SHP77 treated with DMSO at 0.1 percent for 48 hours (cell line): ENCODE results near the gene VPS8.

Source experiments
- DNase-seq: peaks from one replicate; lab custom pipeline; 2025; lab: John Stamatoyannopoulos, UW

VPS8 gene

GRCh38 chr3:184781801-184782200, 30.2 kb upstream of the VPS8 start:
- no peak for DNase-seq

GRCh38 chr3:184783319-184783718, 28.6 kb upstream of the VPS8 start:
- DNase-seq = no peak

- DNase-seq = no peak
Observed at GRCh38 chr3:184784731-184785500, 27.1 kb upstream of the VPS8 start.

GRCh38 chr3:184785890-184786279, 26.1 kb upstream of the VPS8 start:
- DNase-seq = no peak

- no peak for DNase-seq
Observed at GRCh38 chr3:184786280-184786941, 25.6 kb upstream of the VPS8 start.

- DNase-seq = no peak
Observed at GRCh38 chr3:184788751-184789150, 23.2 kb upstream of the VPS8 start.

GRCh38 chr3:184789314-184789998, 22.5 kb upstream of the VPS8 start:
- DNase-seq = no peak

GRCh38 chr3:184791171-184791570, 20.8 kb upstream of the VPS8 start:
- DNase-seq = no peak

GRCh38 chr3:184795522-184796190, 16.3 kb upstream of the VPS8 start:
- no peak for DNase-seq

- no peak for DNase-seq
Observed at GRCh38 chr3:184796551-184796950, 15.4 kb upstream of the VPS8 start.

- no peak for DNase-seq
Observed at GRCh38 chr3:184796954-184797353, 15.0 kb upstream of the VPS8 start.

GRCh38 chr3:184798120-184798519, 13.8 kb upstream of the VPS8 start:
- no peak for DNase-seq

- no peak for DNase-seq
Observed at GRCh38 chr3:184800349-184800930, 11.5 kb upstream of the VPS8 start.

GRCh38 chr3:184801241-184801785, 10.7 kb upstream of the VPS8 start:
- no peak for DNase-seq

GRCh38 chr3:184802150-184802549, 9.8 kb upstream of the VPS8 start:
- no peak for DNase-seq

- no peak for DNase-seq
Observed at GRCh38 chr3:184804801-184805200, 7.2 kb upstream of the VPS8 start.

GRCh38 chr3:184805351-184806038, 6.5 kb upstream of the VPS8 start:
- peak; percentile 36 for DNase-seq

GRCh38 chr3:184806567-184807271, 5.2 kb upstream of the VPS8 start:
- DNase-seq = no peak

- no peak for DNase-seq
Observed at GRCh38 chr3:184807549-184807948, 4.4 kb upstream of the VPS8 start.

- no peak for DNase-seq
Observed at GRCh38 chr3:184808021-184808420, 3.9 kb upstream of the VPS8 start.

- DNase-seq = no peak
Observed at GRCh38 chr3:184810146-184810545, 1.8 kb upstream of the VPS8 start.
